Measurements from ENCODE around the gene ORC6. TPM values are rescaled to one million over a fixed set of nuclear protein-coding genes. Genes with fewer than 3 reads are reported as not detected.

ORC6 gene
- total RNA-seq, 1 donor from 2014 or later, result not detected

DNA sequence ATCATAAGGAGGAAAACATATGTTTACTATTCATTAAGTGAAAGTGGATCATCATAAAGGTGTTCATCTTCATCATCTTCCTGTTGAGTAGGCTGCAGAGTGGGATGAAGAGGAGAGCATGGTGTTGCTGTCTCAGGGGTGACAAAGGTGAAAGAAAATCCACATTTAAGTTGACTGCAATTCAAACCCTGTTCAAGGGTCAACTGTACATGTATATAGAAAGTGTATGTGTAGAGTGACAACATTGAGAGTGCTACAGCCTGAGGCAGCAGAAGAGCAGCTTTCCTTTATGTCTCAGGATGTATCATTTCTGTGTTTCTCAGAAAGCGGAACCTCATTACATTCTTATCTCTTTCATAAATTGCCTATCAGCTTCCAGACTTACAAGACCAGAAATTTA is 17.2 kb downstream of the ORC6 start:
- no peaks in the 10 kb centered on the region for H3K4me1 ChIP-seq
- no peak for TF ChIP-seq CTCF (IDR thresholded peaks at IDR 0.05)
- H3K36me3 ChIP-seq, result no peaks in the 10 kb centered on the region
- H3K27ac ChIP-seq, result no peak overlapping the region
- no peak overlapping the region for H3K4me3 ChIP-seq
- no peaks in the 10 kb centered on the region for H3K27me3 ChIP-seq
- DNase-seq (ENCODE audit: low spot score in 2 of 2), result no peak
- intact Hi-C loops (cut with DNase I), result no loop called here
- no peaks in the 10 kb centered on the region for H3K9me3 ChIP-seq

- no peak for TF ChIP-seq CTCF (IDR thresholded peaks at IDR 0.05)
- Histone ChIP-seq H3K9me3 (no peaks in the 10 kb centered on the region), H3K36me3 (no peaks in the 10 kb centered on the region), H3K4me3 (no peak overlapping the region), H3K27me3 (no peaks in the 10 kb centered on the region), H3K27ac (no peak overlapping the region), H3K4me1 (no peaks in the 10 kb centered on the region)
- DNase-seq (ENCODE audit: low spot score in 2 of 2), result no peak
- intact Hi-C loops (cut with DNase I), result no loop called here
These were observed 20.1 kb downstream of the ORC6 start for GRCh38 chr16:46709469-46710005.

DNA sequence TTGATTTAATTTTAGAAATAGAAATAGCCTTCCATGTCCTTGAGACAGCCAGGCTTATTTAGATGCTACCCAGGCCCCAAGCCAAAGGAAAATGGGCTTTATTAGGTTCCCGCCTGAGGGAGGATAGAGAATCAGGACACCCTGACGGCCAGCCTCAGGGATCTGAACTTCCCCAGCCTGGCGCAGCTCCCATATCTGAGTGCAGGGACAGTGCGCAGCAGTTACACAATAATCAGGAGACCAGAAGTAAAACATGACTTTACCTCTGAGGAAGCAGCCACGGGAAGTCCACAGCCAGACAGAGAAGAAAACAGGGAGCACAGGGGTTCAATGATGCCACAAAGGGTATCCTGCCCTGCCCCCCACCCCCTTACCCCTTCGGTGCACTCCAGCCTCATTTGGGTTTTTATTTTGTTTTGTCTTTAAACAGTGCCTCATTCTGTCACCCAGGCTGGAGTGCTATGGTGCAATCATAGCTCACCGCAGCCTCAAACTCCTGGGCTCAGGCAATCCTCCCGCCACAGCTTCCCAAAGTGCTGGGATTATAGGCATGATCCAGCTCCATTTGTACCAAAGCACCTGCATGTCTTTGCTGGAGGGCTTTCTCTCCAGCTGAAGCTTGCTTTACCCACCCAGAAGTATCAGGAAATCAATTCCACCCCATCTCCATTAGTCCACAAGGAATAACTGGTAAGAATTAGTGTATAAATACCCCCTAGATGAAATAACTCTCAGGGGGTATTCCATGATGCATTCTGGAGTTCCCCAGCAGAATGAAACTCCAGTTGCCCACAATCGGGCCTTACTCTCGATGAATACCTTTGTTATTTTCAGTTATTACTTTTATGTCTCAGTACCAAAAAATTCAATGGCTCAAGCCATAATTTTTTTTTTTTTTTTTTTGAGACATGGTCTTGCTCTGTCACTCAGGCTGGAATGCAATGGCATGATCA is 21.9 kb downstream of the ORC6 start:
- no peak for TF ChIP-seq CTCF (IDR thresholded peaks at IDR 0.05)
- no peaks in the 10 kb centered on the region for H3K4me1 ChIP-seq
- intact Hi-C loops (cut with DNase I), result no loop called here

GRCh38 chr16:46712911-46713310 is 23.5 kb downstream of the ORC6 start:
- intact Hi-C loops (cut with DNase I), result no loop called here
- no peaks in the 10 kb centered on the region for H3K9me3 ChIP-seq
- no peak overlapping the region for H3K4me3 ChIP-seq
- TF ChIP-seq CTCF (IDR thresholded peaks at IDR 0.05), result no peak
- H3K27me3 ChIP-seq, result no peaks in the 10 kb centered on the region
- no peak for DNase-seq (ENCODE audit: low spot score in 2 of 2)
- H3K36me3 ChIP-seq, result no peaks in the 10 kb centered on the region
- H3K27ac ChIP-seq, result no peak overlapping the region
- no peaks in the 10 kb centered on the region for H3K4me1 ChIP-seq

More for the DNA sequence above, 21.9 kb downstream of the ORC6 start:
- H3K27ac ChIP-seq, result no peak overlapping the region
- no peaks in the 10 kb centered on the region for H3K9me3 ChIP-seq
- H3K36me3 ChIP-seq, result no peaks in the 10 kb centered on the region
- H3K27me3 ChIP-seq, result no peaks in the 10 kb centered on the region
- no peak overlapping the region for H3K4me3 ChIP-seq
- DNase-seq (ENCODE audit: low spot score in 2 of 2), result no peak

GRCh38 chr16:46713634-46714033 is 24.2 kb downstream of the ORC6 start:
- H3K4me1 ChIP-seq, result no peaks in the 10 kb centered on the region
- no peak for DNase-seq (ENCODE audit: low spot score in 2 of 2)
- H3K9me3 ChIP-seq, result no peaks in the 10 kb centered on the region
- no peak overlapping the region for H3K4me3 ChIP-seq
- no peak for TF ChIP-seq CTCF (IDR thresholded peaks at IDR 0.05)
- no peaks in the 10 kb centered on the region for H3K36me3 ChIP-seq
- intact Hi-C loops (cut with DNase I), result no loop called here
- H3K27ac ChIP-seq, result no peak overlapping the region
- no peaks in the 10 kb centered on the region for H3K27me3 ChIP-seq
